GM12891 (cell line): ENCODE results near the gene DIS3L2.

Experiments used
- POLR2A ChIP-seq: IDR thresholded peaks from 2 replicates; pipeline ENCODE4 v1.6.1; 2011; ENCODE audit warnings: low read depth, low read length, control low read depth
- POLR2AphosphoS5 ChIP-seq: IDR thresholded peaks from 2 replicates; pipeline ENCODE4 v1.6.1; 2011; ENCODE audit warnings: low read depth, low read length, control low read depth
- SPI1 ChIP-seq: IDR thresholded peaks from 2 replicates; pipeline ENCODE4 v1.6.1; 2011; ENCODE audit warnings: low read depth, low read length, control low read depth
- TAF1 ChIP-seq: IDR thresholded peaks from 2 replicates; pipeline ENCODE4 v1.6.1; 2011; ENCODE audit warnings: low read depth, low read length, control low read depth

DNA sequence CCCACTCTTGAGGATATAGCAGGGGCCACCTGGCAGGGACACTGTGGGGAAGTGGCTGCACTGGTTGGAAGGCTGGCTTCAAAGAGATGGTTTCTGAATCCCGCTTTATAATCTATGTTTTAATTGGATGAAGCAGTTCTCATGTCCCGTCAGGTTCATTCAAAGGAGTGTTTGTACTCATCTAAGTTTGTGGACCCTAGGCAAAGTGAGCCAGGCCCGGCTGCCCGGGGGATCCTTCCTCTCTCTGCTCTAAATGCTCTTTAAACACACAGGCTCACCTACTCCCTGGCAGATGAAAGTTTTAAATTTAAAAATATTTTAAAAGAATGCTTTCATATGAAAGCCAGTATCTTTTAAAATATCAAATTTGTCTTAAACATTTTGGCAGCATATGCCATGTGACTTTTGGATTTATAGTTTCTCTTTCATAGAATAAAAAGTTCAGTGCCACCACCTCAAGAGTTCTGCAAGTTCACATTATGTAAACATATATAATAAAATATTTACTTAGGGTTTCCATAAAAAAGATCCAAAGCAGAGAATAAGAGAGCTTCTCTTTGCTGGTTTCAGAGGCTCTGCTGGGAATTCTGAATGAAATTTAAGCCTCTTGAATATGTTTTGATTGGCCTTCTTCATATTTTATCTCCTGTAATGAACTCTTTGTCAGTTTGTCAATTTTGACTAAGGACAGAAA lies 273.6 kb downstream of the DIS3L2 start:
- TF ChIP-seq POLR2A (no peak), TAF1 (no peak), POLR2AphosphoS5 (no peak), SPI1 (no peak)
